Subcutaneous adipose tissue (tissue), 4 donors: ENCODE results near the gene DTNB. TPM values are rescaled to one million over a fixed set of nuclear protein-coding genes. Genes with fewer than 3 reads are reported as not detected.

Source experiments
- total RNA-seq, 4 donors: library from RNA; depleted of rRNA; stranded (reverse); fragments of >200 nt; gene quantifications; one replicate each; pipeline ENCODE4 v1.1.0, GENCODE V29; 2016
- TF ChIP-seq, protein P1 (sequence below): fragments of 450-650 bp; IDR thresholded peaks from one replicate; pipeline ENCODE4 v1.5.1; 2016; ENCODE audit warnings: low read depth, mild to moderate bottlenecking, control low read depth, antibody characterized with exemption, moderate library complexity

The DTNB gene
- total RNA-seq, 4 donors from 2014 or later = 4.6 to 11.6 (median 7.3) TPM

- TF ChIP-seq, protein P1, sequence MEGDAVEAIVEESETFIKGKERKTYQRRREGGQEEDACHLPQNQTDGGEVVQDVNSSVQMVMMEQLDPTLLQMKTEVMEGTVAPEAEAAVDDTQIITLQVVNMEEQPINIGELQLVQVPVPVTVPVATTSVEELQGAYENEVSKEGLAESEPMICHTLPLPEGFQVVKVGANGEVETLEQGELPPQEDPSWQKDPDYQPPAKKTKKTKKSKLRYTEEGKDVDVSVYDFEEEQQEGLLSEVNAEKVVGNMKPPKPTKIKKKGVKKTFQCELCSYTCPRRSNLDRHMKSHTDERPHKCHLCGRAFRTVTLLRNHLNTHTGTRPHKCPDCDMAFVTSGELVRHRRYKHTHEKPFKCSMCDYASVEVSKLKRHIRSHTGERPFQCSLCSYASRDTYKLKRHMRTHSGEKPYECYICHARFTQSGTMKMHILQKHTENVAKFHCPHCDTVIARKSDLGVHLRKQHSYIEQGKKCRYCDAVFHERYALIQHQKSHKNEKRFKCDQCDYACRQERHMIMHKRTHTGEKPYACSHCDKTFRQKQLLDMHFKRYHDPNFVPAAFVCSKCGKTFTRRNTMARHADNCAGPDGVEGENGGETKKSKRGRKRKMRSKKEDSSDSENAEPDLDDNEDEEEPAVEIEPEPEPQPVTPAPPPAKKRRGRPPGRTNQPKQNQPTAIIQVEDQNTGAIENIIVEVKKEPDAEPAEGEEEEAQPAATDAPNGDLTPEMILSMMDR = no peak
These were observed 52.7 kb downstream of the DTNB start for GRCh38 chr2:25620711-25621110.

GRCh38 chr2:25620077-25620476 is 53.3 kb downstream of the DTNB start:
- TF ChIP-seq, protein P1 = no peak

- TF ChIP-seq, protein P1 = no peak
These were observed 54.2 kb downstream of the DTNB start for GRCh38 chr2:25619185-25619584.

- TF ChIP-seq, protein P1 = no peak
These were observed 54.7 kb downstream of the DTNB start for GRCh38 chr2:25618676-25619075.

GRCh38 chr2:25617948-25618646 is 55.3 kb downstream of the DTNB start:
- TF ChIP-seq, protein P1 = no peak

- TF ChIP-seq, protein P1 = no peak
These were observed 57.5 kb downstream of the DTNB start for GRCh38 chr2:25615920-25616319.

GRCh38 chr2:25615386-25615785 is 58.0 kb downstream of the DTNB start:
- TF ChIP-seq, protein P1 = no peak
